ENCODE measurements around the gene ETF1. TPM values are rescaled to one million over a fixed set of nuclear protein-coding genes. Genes with fewer than 3 reads are reported as not detected.
"Not testable (repeated sequence)": the region's sequence is repeated elsewhere in the genome, so short reads cannot be mapped to it uniquely, and the experiment has no call there.

The ETF1 gene
- total RNA-seq, 4 donors from 2014 or later, result 65.2 to 132 (median 103) TPM

DNA sequence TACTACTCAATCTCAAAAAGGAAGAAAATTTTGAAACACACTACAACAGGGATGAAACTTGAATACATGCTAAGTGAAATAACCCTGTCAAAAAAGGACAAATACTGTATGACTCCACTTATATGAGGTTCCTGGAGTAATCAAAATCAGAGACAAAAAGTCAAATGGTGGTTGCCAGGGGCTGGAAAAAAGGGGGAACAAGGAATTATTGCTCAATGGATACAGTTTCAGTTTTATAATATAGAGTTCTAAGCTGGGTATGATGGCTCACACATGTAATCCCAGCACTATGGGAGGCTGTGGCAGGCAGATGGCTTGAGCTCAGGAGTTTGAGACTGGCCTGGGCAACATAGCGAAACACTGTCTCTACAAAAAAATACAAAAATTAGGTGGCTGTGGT is 29.0 kb downstream of the ETF1 start:
- 92 to 100% methylated on average over 1 of the region's 1 CpG for whole genome bisulfite sequencing, 2 donors
- H3K36me3 ChIP-seq, result peaks cover 31 to 96% (median 47%) of the 10 kb centered on the region in 3 donors

DNA sequence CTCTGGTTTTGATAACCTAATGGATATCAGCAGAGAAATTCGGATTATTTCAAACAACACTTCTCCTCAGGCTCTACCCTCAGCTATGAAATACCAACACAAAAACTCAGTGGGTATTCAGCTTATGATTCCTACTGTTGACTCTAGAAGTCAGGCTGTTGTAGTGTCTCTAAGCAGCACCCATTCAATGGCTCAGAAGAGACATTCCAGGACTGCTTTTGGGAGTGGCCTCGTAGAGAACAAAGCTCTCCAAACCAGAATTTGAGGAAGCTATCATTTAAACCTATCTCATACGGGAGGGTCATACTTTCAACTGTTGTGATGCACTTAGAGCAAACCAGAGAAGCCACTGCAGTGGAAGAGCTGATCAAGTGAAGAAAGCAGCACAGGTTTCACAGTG is 34.1 kb downstream of the ETF1 start:
- no peaks in the 10 kb centered on the region for H3K9me3 ChIP-seq
- peaks cover 16 to 39% (median 21%) of the 10 kb centered on the region in 3 donors for H3K4me1 ChIP-seq
- WGBS, 2 donors, result 51 to 55% methylated on average over 3 of the region's 3 CpGs
- TF ChIP-seq, protein P1, sequence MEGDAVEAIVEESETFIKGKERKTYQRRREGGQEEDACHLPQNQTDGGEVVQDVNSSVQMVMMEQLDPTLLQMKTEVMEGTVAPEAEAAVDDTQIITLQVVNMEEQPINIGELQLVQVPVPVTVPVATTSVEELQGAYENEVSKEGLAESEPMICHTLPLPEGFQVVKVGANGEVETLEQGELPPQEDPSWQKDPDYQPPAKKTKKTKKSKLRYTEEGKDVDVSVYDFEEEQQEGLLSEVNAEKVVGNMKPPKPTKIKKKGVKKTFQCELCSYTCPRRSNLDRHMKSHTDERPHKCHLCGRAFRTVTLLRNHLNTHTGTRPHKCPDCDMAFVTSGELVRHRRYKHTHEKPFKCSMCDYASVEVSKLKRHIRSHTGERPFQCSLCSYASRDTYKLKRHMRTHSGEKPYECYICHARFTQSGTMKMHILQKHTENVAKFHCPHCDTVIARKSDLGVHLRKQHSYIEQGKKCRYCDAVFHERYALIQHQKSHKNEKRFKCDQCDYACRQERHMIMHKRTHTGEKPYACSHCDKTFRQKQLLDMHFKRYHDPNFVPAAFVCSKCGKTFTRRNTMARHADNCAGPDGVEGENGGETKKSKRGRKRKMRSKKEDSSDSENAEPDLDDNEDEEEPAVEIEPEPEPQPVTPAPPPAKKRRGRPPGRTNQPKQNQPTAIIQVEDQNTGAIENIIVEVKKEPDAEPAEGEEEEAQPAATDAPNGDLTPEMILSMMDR (IDR thresholded peaks at IDR 0.05), result no peak
- no peak for TF ChIP-seq POLR2A (IDR thresholded peaks at IDR 0.05)
- H3K36me3 ChIP-seq, result peaks cover 15 to 76% (median 30%) of the 10 kb centered on the region in 3 donors
- no peak overlapping the region for H3K4me3 ChIP-seq
- no peaks in the 10 kb centered on the region for H3K27me3 ChIP-seq
- no peak for DNase-seq
- intact Hi-C loops (cut with DNase I), result no loop called here
- peak overlapping the region in 3 of 4 donors; percentile 2 to 34 (median 24) for H3K27ac ChIP-seq

More for the DNA sequence above, 29.0 kb downstream of the ETF1 start:
- no peak overlapping the region for H3K27ac ChIP-seq
- DNase-seq, result no peak
- peaks cover 0 to 5% (median 0%) of the 10 kb centered on the region in 3 donors for H3K4me1 ChIP-seq
- H3K4me3 ChIP-seq, result no peak overlapping the region
- no peaks in the 10 kb centered on the region for H3K27me3 ChIP-seq
- TF ChIP-seq, protein P1 (IDR thresholded peaks at IDR 0.05), result no peak
- no peak for TF ChIP-seq POLR2A (IDR thresholded peaks at IDR 0.05)
- H3K9me3 ChIP-seq, result no peaks in the 10 kb centered on the region
- intact Hi-C loops (cut with DNase I), result no loop called here

DNA sequence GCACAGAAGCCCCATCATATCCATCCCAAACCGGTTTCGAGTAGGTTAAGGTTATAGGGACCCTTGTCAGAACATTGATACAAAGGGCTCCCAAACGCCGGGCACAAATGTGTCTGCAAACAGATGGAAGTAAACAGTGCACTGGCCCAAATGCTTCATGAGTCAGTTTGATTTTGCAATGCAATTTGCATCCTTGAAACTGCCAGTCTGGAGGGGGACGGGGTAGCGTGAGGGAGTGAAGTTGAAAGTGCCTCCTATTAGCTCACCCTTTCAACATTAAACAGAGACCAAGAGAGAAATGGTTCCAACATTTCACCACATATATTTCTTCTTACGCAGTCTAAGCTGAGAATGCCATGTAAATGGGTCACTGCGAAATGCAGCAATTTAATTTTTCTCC is 35.6 kb downstream of the ETF1 start:
- H3K27me3 ChIP-seq; intact Hi-C loops (cut with DNase I); H3K9me3 ChIP-seq; DNase-seq; H3K4me3 ChIP-seq: not testable (repeated sequence)
- Histone ChIP-seq H3K27ac (peak overlapping the region in 2 of 4 donors; percentile 30 to 44), H3K4me1 (peaks cover 18 to 54% (median 33%) of the 10 kb centered on the region in 3 donors), H3K36me3 (peaks cover 9 to 61% (median 29%) of the 10 kb centered on the region in 3 donors)
- WGBS, 2 donors, result 72 to 81% methylated on average over 8 of the region's 8 CpGs

DNA sequence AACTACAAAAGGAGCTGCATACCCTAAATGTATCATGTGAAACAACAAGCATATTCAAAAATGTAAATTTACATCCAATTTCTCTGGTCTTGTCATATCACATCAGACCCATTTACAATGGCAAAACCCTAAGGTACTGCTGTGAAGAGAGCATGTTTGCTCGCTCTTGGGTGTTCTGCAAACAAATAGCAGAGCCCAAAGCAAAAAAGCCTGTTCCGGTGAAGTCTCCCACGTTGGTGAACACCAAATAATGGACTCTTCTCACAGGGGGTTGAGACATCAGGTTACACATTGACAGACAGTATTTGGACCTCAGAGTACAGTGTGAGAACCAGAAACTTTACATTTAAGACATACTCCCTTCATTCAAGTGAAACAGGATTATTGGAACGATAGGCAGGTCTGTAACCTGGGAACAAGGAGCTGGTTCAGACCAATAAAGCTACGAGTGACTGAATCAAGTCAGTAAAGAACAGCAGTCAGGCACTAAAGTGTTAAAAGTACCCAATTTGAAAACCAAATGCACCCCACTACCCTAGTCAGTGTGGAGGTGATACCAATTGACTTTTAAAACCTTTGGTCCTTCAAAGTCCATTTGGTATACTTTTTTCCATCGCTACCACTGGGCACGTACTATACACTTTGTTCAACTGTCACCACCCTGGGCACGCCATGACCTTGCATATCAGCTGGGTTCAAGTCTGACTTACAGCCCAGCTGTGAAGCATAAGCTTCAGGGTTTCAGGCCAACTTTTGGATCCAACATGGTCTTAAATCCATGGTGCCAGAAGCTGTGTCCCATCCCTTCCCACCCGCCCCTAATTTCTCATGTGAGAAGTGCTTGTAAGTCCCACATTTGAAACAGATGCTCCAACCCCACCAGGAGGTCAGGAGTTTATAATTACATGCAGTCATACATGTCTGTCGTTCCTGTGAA is 36.4 kb downstream of the ETF1 start:
- Histone ChIP-seq H3K4me1 (peaks cover 21 to 63% (median 40%) of the 10 kb centered on the region in 3 donors), H3K27me3 (no peaks in the 10 kb centered on the region), H3K9me3 (no peaks in the 10 kb centered on the region), H3K36me3 (peaks cover 9 to 55% (median 29%) of the 10 kb centered on the region in 3 donors), H3K27ac (peak overlapping the region in 1 of 4 donors; percentile 30), H3K4me3 (no peak overlapping the region)
- no peak for DNase-seq
- intact Hi-C loops (cut with DNase I), result no loop called here
- TF ChIP-seq POLR2A (IDR thresholded peaks at IDR 0.05), result no peak
- TF ChIP-seq, protein P1 (IDR thresholded peaks at IDR 0.05), result no peak
- WGBS, 2 donors, result 85 to 86% methylated on average over 9 of the region's 10 CpGs

DNA sequence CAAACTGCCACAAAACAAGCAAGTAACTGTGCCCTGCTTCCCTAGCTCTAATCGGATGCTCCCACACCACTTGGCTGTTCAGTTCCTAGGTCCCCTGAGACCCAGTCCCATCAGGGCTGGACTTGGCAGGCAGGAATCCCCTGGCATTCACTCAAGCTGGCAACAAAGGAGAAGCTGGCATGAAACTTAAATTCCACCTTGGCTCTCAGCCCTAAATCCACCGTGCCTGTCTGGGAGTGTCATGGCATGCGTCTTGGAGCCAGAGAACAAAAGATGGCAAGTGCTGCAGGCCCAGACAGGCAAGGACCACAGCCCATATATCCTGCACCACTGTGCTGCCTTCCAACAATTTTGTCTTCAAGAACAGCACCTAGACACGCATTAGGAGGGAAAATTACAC is 38.2 kb downstream of the ETF1 start:
- intact Hi-C loops (cut with DNase I), result loop anchor here (5.0 kb wide), 1 partner anchor 42 kb away; no protein-coding TSS in a partner anchor
- no peak for DNase-seq

More for the DNA sequence above, 38.2 kb downstream of the ETF1 start:
- Histone ChIP-seq H3K4me3 (no peak overlapping the region), H3K27me3 (no peaks in the 10 kb centered on the region), H3K27ac (peak overlapping the region; percentile 75 to 86 (median 82)), H3K9me3 (no peaks in the 10 kb centered on the region), H3K4me1 (peaks cover 21 to 72% (median 45%) of the 10 kb centered on the region in 3 donors), H3K36me3 (peaks cover 0 to 37% (median 23%) of the 10 kb centered on the region in 3 donors)
- TF ChIP-seq, protein P1 (IDR thresholded peaks at IDR 0.05), result no peak
- TF ChIP-seq POLR2A (IDR thresholded peaks at IDR 0.05), result no peak
- WGBS, 2 donors, result 11 to 16% methylated on average over 4 of the region's 4 CpGs
